Activated CD8-positive, alpha-beta T cell treated with anti-CD3 and anti-CD28 coated beads, Interleukin-2, amount 10 ng/mL, durations not matched to agents 7 days and 5 days (primary cell): ENCODE data around the gene TP63. TPM values are rescaled to one million over a fixed set of nuclear protein-coding genes. Genes with fewer than 3 reads are reported as not detected.

ENCODE experiments used
- ATAC-seq: fragments of 150-1000 bp; cut with Tn5 transposase; one replicate; pipeline ENCODE4 v1.10.0; 2021; ENCODE audit warnings: moderate library complexity
- CTCF ChIA-PET: fragments of 350-600 bp; sonication (Branson Sonifier 250); formaldehyde crosslinking; loops from one replicate; lab custom pipeline; 2021; ENCODE audit warnings: antibody characterized with exemption; lab: Charles Lee
- POLR2A ChIA-PET: fragments of 350-600 bp; sonication (Branson Sonifier 250); formaldehyde crosslinking; loops from one replicate; lab custom pipeline; 2021; ENCODE audit warnings: antibody characterized with exemption; lab: Charles Lee
- DNase-seq: peaks from one replicate; pipeline ENCODE4 v3.0.0-alpha.2; 2020
- H3K27ac Mint-ChIP-seq: one replicate; pipeline ENCODE4 v1.8.0; 2021; ENCODE audit warnings: mild to moderate bottlenecking, mixed read lengths
- H3K27me3 Mint-ChIP-seq: one replicate; pipeline ENCODE4 v1.8.0; 2021; ENCODE audit warnings: low read depth, mixed read lengths
- H3K36me3 Mint-ChIP-seq: one replicate; pipeline ENCODE4 v1.8.0; 2021; ENCODE audit warnings: low read depth, mixed read lengths
- H3K4me1 Mint-ChIP-seq: one replicate; pipeline ENCODE4 v1.8.0; 2021; ENCODE audit warnings: low read depth, mixed read lengths
- H3K4me3 Mint-ChIP-seq: one replicate; pipeline ENCODE4 v1.8.0; 2021; ENCODE audit warnings: mild to moderate bottlenecking, mixed read lengths
- H3K9me3 Mint-ChIP-seq: one replicate; pipeline ENCODE4 v1.8.0; 2022; ENCODE audit warnings: mixed read lengths; ENCODE audit not compliant: insufficient read depth
- total RNA-seq, 2 experiments: library from RNA; stranded (reverse); gene quantifications; one replicate each; pipeline ENCODE4 v1.2.3, GENCODE V29; 2021

The TP63 gene
- total RNA-seq, 2 experiments from 2014 or later = not detected

- Mint-ChIP-seq H3K36me3 (no peaks in the 10 kb centered on the region), H3K27ac (no peak overlapping the region), H3K4me3 (no peak overlapping the region), H3K27me3 (no peaks in the 10 kb centered on the region), H3K4me1 (no peaks in the 10 kb centered on the region), H3K9me3 (no peaks in the 10 kb centered on the region)
- no peak for ATAC-seq
- no peak for DNase-seq
- POLR2A ChIA-PET = no interaction called here
- CTCF ChIA-PET = no interaction called here
Observed at GRCh38 chr3:189901481-189901880, 270.3 kb downstream of the TP63 start.

GRCh38 chr3:189902230-189903186, 271.3 kb downstream of the TP63 start:
- Mint-ChIP-seq H3K27me3 (no peaks in the 10 kb centered on the region), H3K9me3 (no peaks in the 10 kb centered on the region), H3K4me1 (no peaks in the 10 kb centered on the region), H3K27ac (no peak overlapping the region), H3K36me3 (no peaks in the 10 kb centered on the region), H3K4me3 (no peak overlapping the region)
- ATAC-seq (no peak), DNase-seq (no peak)
- POLR2A ChIA-PET = no interaction called here
- CTCF ChIA-PET = no interaction called here

- no peak for DNase-seq
- POLR2A ChIA-PET = no interaction called here
- ATAC-seq = no peak
- H3K9me3 Mint-ChIP-seq = no peaks in the 10 kb centered on the region
- no peaks in the 10 kb centered on the region for H3K27me3 Mint-ChIP-seq
- no peaks in the 10 kb centered on the region for H3K4me1 Mint-ChIP-seq
- CTCF ChIA-PET = interaction anchor here (0.8 kb wide), 1 partner anchor 58 kb away, joined by 3 read pairs; no protein-coding TSS in a partner anchor
- H3K4me3 Mint-ChIP-seq = no peak overlapping the region
- no peaks in the 10 kb centered on the region for H3K36me3 Mint-ChIP-seq
- no peak overlapping the region for H3K27ac Mint-ChIP-seq
Observed at GRCh38 chr3:189903562-189904250, 272.5 kb downstream of the TP63 start.

GRCh38 chr3:189907803-189908202, 276.6 kb downstream of the TP63 start:
- ChIA-PET CTCF (no interaction called here), POLR2A (no interaction called here)
- ATAC-seq (no peak), DNase-seq (no peak)
- H3K36me3 Mint-ChIP-seq = no peaks in the 10 kb centered on the region
- no peaks in the 10 kb centered on the region for H3K9me3 Mint-ChIP-seq
- no peaks in the 10 kb centered on the region for H3K27me3 Mint-ChIP-seq
- no peak overlapping the region for H3K4me3 Mint-ChIP-seq
- no peak overlapping the region for H3K27ac Mint-ChIP-seq
- no peaks in the 10 kb centered on the region for H3K4me1 Mint-ChIP-seq

- Mint-ChIP-seq H3K36me3 (no peaks in the 10 kb centered on the region), H3K9me3 (no peaks in the 10 kb centered on the region), H3K4me3 (no peak overlapping the region), H3K4me1 (no peaks in the 10 kb centered on the region), H3K27me3 (no peaks in the 10 kb centered on the region), H3K27ac (no peak overlapping the region)
- no peak for DNase-seq
- ATAC-seq = no peak
- CTCF ChIA-PET = no interaction called here
- POLR2A ChIA-PET = no interaction called here
Observed at GRCh38 chr3:189908646-189909045, 277.5 kb downstream of the TP63 start.

GRCh38 chr3:189909139-189909538, 277.9 kb downstream of the TP63 start:
- no peaks in the 10 kb centered on the region for H3K4me1 Mint-ChIP-seq
- CTCF ChIA-PET = no interaction called here
- H3K36me3 Mint-ChIP-seq = no peaks in the 10 kb centered on the region
- H3K9me3 Mint-ChIP-seq = no peaks in the 10 kb centered on the region
- ATAC-seq = no peak
- H3K27me3 Mint-ChIP-seq = no peaks in the 10 kb centered on the region
- DNase-seq = no peak
- POLR2A ChIA-PET = no interaction called here
- no peak overlapping the region for H3K27ac Mint-ChIP-seq
- H3K4me3 Mint-ChIP-seq = no peak overlapping the region

GRCh38 chr3:189909573-189909972, 278.4 kb downstream of the TP63 start:
- no peak overlapping the region for H3K4me3 Mint-ChIP-seq
- ChIA-PET CTCF (no interaction called here), POLR2A (no interaction called here)
- no peak for ATAC-seq
- H3K4me1 Mint-ChIP-seq = no peaks in the 10 kb centered on the region
- no peak for DNase-seq
- no peaks in the 10 kb centered on the region for H3K9me3 Mint-ChIP-seq
- H3K36me3 Mint-ChIP-seq = no peaks in the 10 kb centered on the region
- no peaks in the 10 kb centered on the region for H3K27me3 Mint-ChIP-seq
- no peak overlapping the region for H3K27ac Mint-ChIP-seq

- no peaks in the 10 kb centered on the region for H3K36me3 Mint-ChIP-seq
- no peak for ATAC-seq
- DNase-seq = no peak
- no peaks in the 10 kb centered on the region for H3K27me3 Mint-ChIP-seq
- no peak overlapping the region for H3K27ac Mint-ChIP-seq
- H3K9me3 Mint-ChIP-seq = no peaks in the 10 kb centered on the region
- ChIA-PET POLR2A (no interaction called here), CTCF (interaction anchor here (1.4 kb wide), 1 partner anchor 46 kb away, joined by 3 read pairs; no protein-coding TSS in a partner anchor)
- H3K4me3 Mint-ChIP-seq = no peak overlapping the region
- no peaks in the 10 kb centered on the region for H3K4me1 Mint-ChIP-seq
Observed at GRCh38 chr3:189911001-189911400, 279.8 kb downstream of the TP63 start.

GRCh38 chr3:189914799-189915198, 283.6 kb downstream of the TP63 start:
- Mint-ChIP-seq H3K27me3 (no peaks in the 10 kb centered on the region), H3K27ac (no peak overlapping the region), H3K4me1 (no peaks in the 10 kb centered on the region), H3K4me3 (no peak overlapping the region), H3K9me3 (no peaks in the 10 kb centered on the region), H3K36me3 (no peaks in the 10 kb centered on the region)
- no peak for ATAC-seq
- no peak for DNase-seq
- CTCF ChIA-PET = no interaction called here
- POLR2A ChIA-PET = no interaction called here

GRCh38 chr3:189921770-189922169, 290.6 kb downstream of the TP63 start:
- ChIA-PET CTCF (no interaction called here), POLR2A (no interaction called here)
- Mint-ChIP-seq H3K36me3 (no peaks in the 10 kb centered on the region), H3K27ac (no peak overlapping the region), H3K4me3 (no peak overlapping the region), H3K27me3 (no peaks in the 10 kb centered on the region), H3K9me3 (no peaks in the 10 kb centered on the region), H3K4me1 (no peaks in the 10 kb centered on the region)
- ATAC-seq (no peak), DNase-seq (no peak)

- no peak overlapping the region for H3K4me3 Mint-ChIP-seq
- POLR2A ChIA-PET = no interaction called here
Observed at GRCh38 chr3:189927975-189928895, 297.0 kb downstream of the TP63 start.

More at GRCh38 chr3:189927975-189928895, 297.0 kb downstream of the TP63 start:
- CTCF ChIA-PET = no interaction called here
- Mint-ChIP-seq H3K27me3 (no peaks in the 10 kb centered on the region), H3K27ac (no peak overlapping the region), H3K9me3 (no peaks in the 10 kb centered on the region), H3K36me3 (no peaks in the 10 kb centered on the region), H3K4me1 (peaks cover 3% of the 10 kb centered on the region)
- ATAC-seq = no peak
- DNase-seq = no peak
